AG04450 (cell line): ENCODE results near the gene MAP7. TPM values are rescaled to one million over a fixed set of nuclear protein-coding genes. Genes with fewer than 3 reads are reported as not detected.

Source experiments
- CTCF ChIA-PET: fragments of 300-600, 350-600 bp; formaldehyde crosslinking; extraction: SDS; loops from one replicate; lab custom pipeline; 2022; ENCODE audit warnings: antibody characterized with exemption, inconsistent platforms; lab: Charles Lee
- POLR2A ChIA-PET: fragments of 350-600 bp; formaldehyde crosslinking; extraction: SDS; loops from one replicate; lab custom pipeline; 2021; ENCODE audit warnings: antibody characterized with exemption, inconsistent platforms; lab: Yijun Ruan, JAX
- DNase-seq: peaks from one replicate; pipeline ENCODE4 v3.0.0-alpha.2; 2011; ENCODE audit warnings: low read depth, low spot score
- H3K27ac ChIP-seq: one replicate; pipeline ENCODE4 v1.5.1; 2012; ENCODE audit warnings: low read depth, low read length, control low read depth
- H3K27me3 ChIP-seq: one replicate; pipeline ENCODE4 v1.6.0; 2012; ENCODE audit warnings: low read length; ENCODE audit not compliant: control insufficient read depth, insufficient read depth
- H3K4me3 ChIP-seq: 2 replicates; pipeline ENCODE4 v1.5.1; 2011; ENCODE audit warnings: mild to moderate bottlenecking, low read depth, low read length, control low read depth
- H3K9me3 ChIP-seq: 2 replicates; pipeline ENCODE4 v1.5.1; 2012; ENCODE audit warnings: low read length; ENCODE audit not compliant: control insufficient read depth, insufficient read depth
- CTCF ChIP-seq: IDR thresholded peaks from 2 replicates; pipeline ENCODE4 v1.5.1; 2011; ENCODE audit warnings: low read depth, low read length, control low read depth, inconsistent platforms
- polyA plus RNA-seq: library from polyadenylated mRNA; depleted of rRNA; stranded (reverse); fragments of >200 nt; gene quantifications from 2 replicates; pipeline ENCODE4 v1.2.3, GENCODE V29; 2011

The MAP7 gene
- polyA plus RNA-seq, 1 experiment = 0.30 TPM

GRCh38 chr6:136371959-136372358 is 178.3 kb downstream of the MAP7 start:
- no peak for DNase-seq
- no peak for TF ChIP-seq CTCF
- Histone ChIP-seq H3K27ac (no peak overlapping the region), H3K9me3 (no peaks in the 10 kb centered on the region), H3K4me3 (no peak overlapping the region), H3K27me3 (peaks cover 6% of the 10 kb centered on the region)
- POLR2A ChIA-PET = no interaction called here
- CTCF ChIA-PET = no interaction called here

DNA sequence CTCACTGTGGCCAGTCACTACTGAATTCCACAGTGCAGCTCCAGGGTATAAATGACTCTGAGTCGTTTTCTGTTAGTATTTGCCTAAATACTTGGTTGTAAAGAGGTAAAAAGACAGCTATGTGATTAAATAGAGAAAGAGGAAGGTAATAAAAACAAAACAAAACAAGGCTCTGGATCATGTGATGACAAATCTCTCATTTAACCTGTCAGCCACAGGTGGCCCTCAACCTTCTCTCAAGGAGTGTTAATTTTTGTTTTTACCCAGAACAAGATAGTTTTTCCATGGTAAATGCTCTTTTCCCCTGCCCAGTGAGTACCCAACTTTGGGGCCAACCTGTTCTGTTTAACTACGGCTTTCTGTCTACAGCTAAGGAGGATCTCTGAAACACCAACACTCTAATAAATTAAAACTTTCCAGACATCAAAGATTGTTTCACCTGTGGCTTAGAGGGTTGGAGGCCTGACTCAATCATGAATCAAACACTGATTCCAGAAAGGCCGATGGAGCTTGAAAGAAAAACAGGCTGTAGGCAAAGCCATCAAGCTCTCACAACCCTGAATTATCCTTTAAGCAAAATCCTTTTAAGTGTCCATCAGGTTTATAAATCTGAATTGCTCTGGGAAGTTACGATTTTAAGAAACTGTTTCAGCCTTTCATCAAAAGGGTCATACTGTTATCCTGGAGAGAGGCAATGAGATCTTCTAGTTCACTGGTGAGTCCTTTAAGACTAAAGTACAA is 179.1 kb downstream of the MAP7 start:
- Histone ChIP-seq H3K27me3 (peaks cover 8% of the 10 kb centered on the region), H3K9me3 (no peaks in the 10 kb centered on the region), H3K27ac (no peak overlapping the region), H3K4me3 (no peak overlapping the region)
- TF ChIP-seq CTCF = no peak
- no peak for DNase-seq
- CTCF ChIA-PET = no interaction called here
- POLR2A ChIA-PET = no interaction called here

GRCh38 chr6:136365776-136366354 is 184.4 kb downstream of the MAP7 start:
- no peak overlapping the region for H3K4me3 ChIP-seq
- POLR2A ChIA-PET = no interaction called here
- DNase-seq = no peak
- TF ChIP-seq CTCF = no peak
- CTCF ChIA-PET = interaction anchor here (1.0 kb wide), 1 partner anchor 181 kb away, joined by 3 read pairs; no protein-coding TSS in a partner anchor
- H3K9me3 ChIP-seq = no peaks in the 10 kb centered on the region
- no peak overlapping the region for H3K27ac ChIP-seq
- H3K27me3 ChIP-seq = peaks cover 10% of the 10 kb centered on the region

DNA sequence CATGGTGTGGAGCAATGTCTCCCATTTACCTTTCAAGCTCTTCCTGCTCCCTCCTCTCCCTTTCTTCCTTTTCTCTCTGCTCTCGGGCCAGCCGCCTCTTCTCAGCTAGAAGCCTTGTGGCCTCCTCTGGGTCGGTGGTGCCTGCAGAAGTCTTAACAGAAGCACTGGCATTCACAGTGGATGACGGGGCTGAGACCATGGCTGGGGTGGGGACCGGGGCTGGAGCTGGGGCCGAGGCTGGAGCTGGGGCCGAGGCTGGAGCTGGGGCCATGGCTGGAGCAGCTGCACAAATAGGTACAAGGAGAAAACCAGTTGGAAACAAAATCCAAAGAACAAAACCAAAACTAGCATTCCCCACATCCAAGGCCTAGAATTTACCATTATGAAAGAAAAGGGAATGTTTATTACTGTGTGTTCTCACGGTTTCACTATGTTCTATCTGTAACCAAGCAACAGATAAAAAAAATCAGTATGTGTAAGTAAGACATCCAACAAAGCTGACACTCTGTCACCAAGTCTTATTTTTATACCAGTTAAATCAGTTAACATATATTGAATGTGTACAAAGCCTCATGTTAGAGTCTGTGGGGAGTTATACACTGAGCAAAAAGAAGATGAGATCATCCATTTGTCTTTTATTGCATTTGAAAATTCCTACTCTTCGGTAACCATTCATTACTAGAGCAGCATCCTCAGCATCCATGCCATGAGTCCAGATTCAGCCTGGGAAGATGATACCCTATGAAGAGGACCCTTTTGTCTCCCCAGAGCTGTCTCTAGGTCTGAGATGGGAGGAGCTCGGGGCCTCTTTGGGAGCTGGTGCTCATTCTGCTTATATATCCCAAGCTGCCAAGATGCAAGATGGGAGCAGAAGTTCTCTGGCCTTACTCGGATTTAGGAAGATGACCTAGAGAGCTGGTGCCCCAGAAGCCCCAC is 187.5 kb downstream of the MAP7 start:
- ChIA-PET CTCF (no interaction called here), POLR2A (no interaction called here)
- Histone ChIP-seq H3K27ac (no peak overlapping the region), H3K4me3 (no peak overlapping the region), H3K27me3 (peaks cover 17% of the 10 kb centered on the region), H3K9me3 (no peaks in the 10 kb centered on the region; the same call in 1 of the 2 replicates)
- TF ChIP-seq CTCF = no peak
- no peak for DNase-seq
